Right lobe of liver (tissue), 4 donors: Measurements from ENCODE around the gene CHAF1A.

Source experiments
- POLR2A ChIP-seq: fragments of 450-650 bp; IDR thresholded peaks from one replicate; pipeline ENCODE4 v1.6.1; 2017; ENCODE audit warnings: antibody characterized with exemption, mild to moderate bottlenecking
- TF ChIP-seq, protein P1 (sequence below), 4 donors: fragments of 200-600 bp in 3 of 4; fragments of 450-650 bp in 1 of 4; IDR thresholded peaks; one replicate each; pipeline versions ENCODE4 v1.5.1 to v1.8.0; 2016 to 2022; ENCODE audit warnings: antibody characterized with exemption in 4 of 4, mild to moderate bottlenecking in 2 of 4
- donor health status: DM: no; HTN: no; CAD: no.
- donor health status: DM: no; HTN: no; CAD: no.
- donor health status: DM: no; HTN: yes; CAD: no.

DNA sequence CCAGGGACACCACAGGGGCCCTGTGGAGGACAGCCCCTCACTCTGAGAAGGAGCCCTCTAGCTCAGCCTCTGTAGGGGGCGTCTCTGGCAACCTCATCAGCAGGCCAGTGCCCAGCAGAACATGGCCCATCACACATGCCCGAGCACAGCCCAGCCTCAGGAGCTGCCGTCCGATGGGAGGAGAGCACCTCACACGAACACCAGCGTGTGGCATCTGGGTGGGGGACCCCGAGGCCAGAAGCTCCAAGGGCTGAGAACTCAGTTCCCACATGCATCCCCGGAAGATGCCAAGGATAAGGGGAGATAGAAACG lies 13.4 kb upstream of the CHAF1A start:
- TF ChIP-seq, protein P1, sequence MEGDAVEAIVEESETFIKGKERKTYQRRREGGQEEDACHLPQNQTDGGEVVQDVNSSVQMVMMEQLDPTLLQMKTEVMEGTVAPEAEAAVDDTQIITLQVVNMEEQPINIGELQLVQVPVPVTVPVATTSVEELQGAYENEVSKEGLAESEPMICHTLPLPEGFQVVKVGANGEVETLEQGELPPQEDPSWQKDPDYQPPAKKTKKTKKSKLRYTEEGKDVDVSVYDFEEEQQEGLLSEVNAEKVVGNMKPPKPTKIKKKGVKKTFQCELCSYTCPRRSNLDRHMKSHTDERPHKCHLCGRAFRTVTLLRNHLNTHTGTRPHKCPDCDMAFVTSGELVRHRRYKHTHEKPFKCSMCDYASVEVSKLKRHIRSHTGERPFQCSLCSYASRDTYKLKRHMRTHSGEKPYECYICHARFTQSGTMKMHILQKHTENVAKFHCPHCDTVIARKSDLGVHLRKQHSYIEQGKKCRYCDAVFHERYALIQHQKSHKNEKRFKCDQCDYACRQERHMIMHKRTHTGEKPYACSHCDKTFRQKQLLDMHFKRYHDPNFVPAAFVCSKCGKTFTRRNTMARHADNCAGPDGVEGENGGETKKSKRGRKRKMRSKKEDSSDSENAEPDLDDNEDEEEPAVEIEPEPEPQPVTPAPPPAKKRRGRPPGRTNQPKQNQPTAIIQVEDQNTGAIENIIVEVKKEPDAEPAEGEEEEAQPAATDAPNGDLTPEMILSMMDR (IDR thresholded peaks at IDR 0.05), result no peak
- no peak for TF ChIP-seq POLR2A
